GM12874 (cell line): ENCODE results near the gene RNLS.

ENCODE experiments used
- CTCF ChIP-seq: IDR thresholded peaks from 2 replicates; pipeline ENCODE4 v1.5.1; 2011; ENCODE audit warnings: low read depth, mild to moderate bottlenecking, control low read depth, low read length, moderate library complexity; ENCODE audit not compliant: insufficient read depth

RNLS gene

GRCh38 chr10:88370713-88371112, 212.4 kb downstream of the RNLS start:
- no peak for TF ChIP-seq CTCF

GRCh38 chr10:88366772-88367171, 216.3 kb downstream of the RNLS start:
- TF ChIP-seq CTCF, result no peak

GRCh38 chr10:88361995-88362807, 220.9 kb downstream of the RNLS start:
- TF ChIP-seq CTCF, result no peak

GRCh38 chr10:88361494-88361893, 221.6 kb downstream of the RNLS start:
- TF ChIP-seq CTCF, result no peak

- TF ChIP-seq CTCF, result no peak
Measured at GRCh38 chr10:88347597-88348304, 235.4 kb downstream of the RNLS start.

GRCh38 chr10:88347022-88347421, 236.1 kb downstream of the RNLS start:
- no peak for TF ChIP-seq CTCF

GRCh38 chr10:88346144-88346977, 236.8 kb downstream of the RNLS start:
- no peak for TF ChIP-seq CTCF
